GM10266 (cell line): Measurements from ENCODE around the gene ERMN.

Experiments used
- DNase-seq: peaks from one replicate; pipeline ENCODE4 v3.0.0; 2012; ENCODE audit errors: extremely low spot score
- TF ChIP-seq, protein P1 (sequence below): IDR thresholded peaks from 2 replicates; pipeline ENCODE4 v1.5.1; 2012; ENCODE audit warnings: mild to moderate bottlenecking, low read depth; ENCODE audit not compliant: control insufficient read depth, insufficient read depth; ENCODE audit errors: missing control alignments

ERMN gene

DNA sequence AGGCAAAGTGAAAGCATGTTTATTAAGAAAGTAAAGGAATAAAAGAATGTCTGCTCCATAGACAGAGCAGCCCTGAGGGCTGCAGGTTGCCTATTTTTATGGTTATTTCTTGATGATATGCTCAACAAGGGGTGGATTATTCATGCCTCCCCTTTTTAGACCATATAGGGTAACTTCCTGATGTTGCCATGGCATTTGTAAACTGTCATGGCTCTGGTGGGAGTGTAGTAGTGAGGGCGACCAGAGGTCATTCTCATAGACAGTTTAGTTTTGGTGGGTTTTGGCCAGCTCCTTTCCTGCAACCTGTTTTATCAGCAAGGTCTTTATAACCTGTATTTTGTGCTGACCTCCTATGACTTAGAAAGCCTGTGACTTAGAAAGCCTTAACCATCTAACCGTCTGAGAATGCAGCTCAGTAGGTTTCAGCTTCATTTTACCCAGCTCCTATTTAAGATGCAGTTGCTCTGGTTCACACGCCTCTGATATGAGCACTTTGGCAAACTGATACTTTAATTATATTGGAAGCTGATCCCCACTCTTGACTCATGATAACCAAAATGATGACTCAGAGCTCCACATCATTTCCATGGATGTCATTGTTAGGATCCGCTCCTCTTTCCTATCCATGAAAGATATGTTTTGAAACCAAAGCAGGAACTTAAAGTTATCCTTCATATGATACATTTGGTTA, 14.5 kb upstream of the ERMN start:
- TF ChIP-seq, protein P1, sequence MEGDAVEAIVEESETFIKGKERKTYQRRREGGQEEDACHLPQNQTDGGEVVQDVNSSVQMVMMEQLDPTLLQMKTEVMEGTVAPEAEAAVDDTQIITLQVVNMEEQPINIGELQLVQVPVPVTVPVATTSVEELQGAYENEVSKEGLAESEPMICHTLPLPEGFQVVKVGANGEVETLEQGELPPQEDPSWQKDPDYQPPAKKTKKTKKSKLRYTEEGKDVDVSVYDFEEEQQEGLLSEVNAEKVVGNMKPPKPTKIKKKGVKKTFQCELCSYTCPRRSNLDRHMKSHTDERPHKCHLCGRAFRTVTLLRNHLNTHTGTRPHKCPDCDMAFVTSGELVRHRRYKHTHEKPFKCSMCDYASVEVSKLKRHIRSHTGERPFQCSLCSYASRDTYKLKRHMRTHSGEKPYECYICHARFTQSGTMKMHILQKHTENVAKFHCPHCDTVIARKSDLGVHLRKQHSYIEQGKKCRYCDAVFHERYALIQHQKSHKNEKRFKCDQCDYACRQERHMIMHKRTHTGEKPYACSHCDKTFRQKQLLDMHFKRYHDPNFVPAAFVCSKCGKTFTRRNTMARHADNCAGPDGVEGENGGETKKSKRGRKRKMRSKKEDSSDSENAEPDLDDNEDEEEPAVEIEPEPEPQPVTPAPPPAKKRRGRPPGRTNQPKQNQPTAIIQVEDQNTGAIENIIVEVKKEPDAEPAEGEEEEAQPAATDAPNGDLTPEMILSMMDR: no peak
- DNase-seq: no peak

DNA sequence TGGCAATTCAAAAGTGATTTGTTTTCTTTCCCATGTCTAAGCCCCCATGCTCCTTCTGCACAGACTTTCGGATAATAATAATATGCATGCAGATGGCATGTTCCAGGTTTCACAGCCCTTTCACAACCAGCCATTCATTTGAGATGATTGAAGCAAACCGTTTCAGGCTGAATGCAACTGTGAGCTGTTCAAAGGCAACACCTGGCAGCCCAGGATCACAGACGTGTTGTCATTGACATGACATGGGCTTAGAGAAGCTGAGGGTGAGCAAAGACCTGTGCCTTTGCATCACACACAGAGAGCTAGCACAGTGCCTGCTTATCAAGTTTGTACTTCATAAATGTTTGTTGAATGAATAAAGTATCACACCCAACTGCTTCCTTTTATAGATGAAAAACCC, 12.4 kb upstream of the ERMN start:
- TF ChIP-seq, protein P1: no peak
- no peak for DNase-seq

DNA sequence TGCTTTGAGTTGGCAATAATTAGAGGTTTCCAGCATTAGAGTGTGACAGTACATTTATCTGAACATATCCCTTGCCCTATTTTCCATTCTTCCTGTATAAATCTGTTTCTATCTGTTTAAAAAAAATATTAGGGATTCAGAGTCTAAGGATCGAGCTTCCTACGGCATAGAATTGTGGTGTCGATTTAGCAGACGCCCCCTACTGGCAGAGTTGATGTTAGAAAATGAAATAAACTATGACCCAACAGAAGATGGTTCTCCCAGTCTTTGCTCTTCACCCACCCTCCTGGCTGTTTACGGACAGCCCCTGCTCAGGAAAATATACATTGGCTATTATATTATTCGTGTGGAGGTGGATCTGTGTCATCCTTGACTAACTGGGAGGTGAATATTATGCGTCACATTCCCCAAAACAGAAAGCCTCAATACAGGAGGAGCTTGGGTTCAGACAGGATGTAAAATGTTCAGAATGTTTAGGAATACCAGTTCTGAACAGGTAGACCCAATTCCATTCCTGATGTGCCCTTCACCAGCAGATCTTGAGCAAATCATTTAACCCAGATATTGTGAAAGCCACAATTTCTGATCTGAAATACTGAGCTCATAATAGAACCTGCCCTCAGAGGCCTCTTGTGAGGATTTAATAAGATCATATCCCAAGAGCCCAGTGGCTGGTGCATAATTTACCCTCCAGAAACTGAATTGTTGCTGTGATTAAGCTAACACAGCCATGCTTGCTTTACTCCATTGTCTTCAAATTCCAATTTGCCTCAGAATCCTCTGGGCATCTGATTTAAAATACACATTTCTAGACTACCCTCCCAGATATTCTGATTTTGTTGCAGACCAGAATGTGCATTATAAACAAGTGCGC, 10.8 kb upstream of the ERMN start:
- peak; percentile 11 for DNase-seq
- TF ChIP-seq, protein P1: peak; percentile 60

DNA sequence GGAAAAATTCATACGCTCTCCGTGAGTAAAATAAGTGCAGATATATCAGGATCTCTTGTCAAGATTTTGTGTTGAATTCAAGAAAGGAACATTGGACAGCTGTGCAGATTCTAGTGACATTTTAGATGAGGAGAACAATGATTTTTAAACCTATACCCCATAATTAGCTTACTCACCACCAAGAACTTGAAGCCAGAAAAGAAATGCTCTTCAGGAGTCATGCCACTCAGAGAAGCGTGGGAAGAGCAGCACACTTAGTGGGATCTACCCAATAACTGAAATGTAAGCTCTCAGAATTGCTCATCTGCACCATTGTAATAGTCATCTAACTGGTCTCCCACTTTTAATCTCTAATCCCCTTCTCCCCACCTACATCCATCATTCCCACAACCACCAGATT, 9.2 kb upstream of the ERMN start:
- TF ChIP-seq, protein P1: no peak
- no peak for DNase-seq

DNA sequence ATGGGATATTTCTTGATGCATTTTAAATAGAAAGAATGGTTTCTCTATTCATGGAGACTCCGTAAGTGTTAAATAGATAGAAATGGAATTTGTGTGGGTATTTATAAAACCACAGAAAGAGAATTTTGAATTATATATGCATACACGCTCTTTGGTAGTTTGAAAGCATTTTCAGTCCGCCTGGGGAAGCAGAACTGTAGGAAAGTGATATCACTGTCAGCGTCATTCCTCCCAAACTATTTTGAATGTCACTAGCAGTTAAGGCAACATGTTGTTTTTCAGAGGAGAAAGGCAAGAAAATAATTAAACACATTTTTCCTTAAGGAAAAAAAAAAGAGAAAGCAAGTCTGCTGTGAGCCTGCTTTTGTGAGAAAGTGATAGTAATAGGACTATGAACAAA, 8.7 kb upstream of the ERMN start:
- TF ChIP-seq, protein P1: no peak

DNA sequence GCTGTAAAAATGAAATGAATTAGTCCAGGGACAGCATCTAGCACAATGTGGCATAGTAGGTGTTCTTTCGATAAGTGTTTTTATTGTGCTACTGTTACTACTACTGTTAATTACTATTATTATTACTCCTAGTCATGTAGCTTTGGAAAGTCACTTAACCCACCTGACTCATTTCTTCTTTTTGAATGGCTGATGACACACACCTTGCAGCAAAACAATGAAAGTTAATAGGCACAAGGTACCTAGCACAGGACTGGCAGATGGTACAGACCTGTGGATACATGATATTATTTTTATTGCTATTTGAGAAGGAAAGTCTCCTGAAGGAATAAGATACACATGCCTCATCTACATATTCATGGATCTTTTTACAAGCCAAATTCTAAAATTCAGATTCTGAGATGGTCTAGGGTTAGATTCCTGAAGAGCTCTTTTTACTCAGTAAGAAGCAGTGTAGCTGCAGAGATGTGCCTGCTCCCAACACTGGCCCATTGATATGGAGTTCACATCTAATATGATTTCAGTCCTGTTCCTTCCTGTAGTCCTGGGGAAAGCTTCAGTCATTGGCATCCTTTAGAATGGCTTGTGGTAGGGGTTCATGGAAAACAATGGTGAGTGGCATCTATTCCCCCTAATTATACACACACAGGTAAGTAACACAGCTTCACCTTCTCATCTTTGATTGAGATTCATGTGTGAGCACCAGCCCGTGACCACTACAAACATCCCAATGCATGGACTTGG, 7.9 kb upstream of the ERMN start:
- TF ChIP-seq, protein P1: no peak
- DNase-seq: no peak

More for the DNA sequence above, 8.7 kb upstream of the ERMN start:
- DNase-seq: no peak
